ENCODE measurements around the gene SEMA6D. TPM values are rescaled to one million over a fixed set of nuclear protein-coding genes. Genes with fewer than 3 reads are reported as not detected.

The SEMA6D gene
- total RNA-seq (2022; extraction: Qiagen RNA extraction), result not detected in 5 replicates

GRCh38 chr15:47717036-47717612, at the start of gene SEMA6D:
Gene SEMA6D (plus strand): TSS chr15:47717505. CDS start chr15:47759799, 42,294 bp downstream.

Data from A549 treated with AZD2906 at 1 μM for 4 hours (cell line).